Activated CD4-positive, alpha-beta T cell treated with anti-CD3 and anti-CD28 coated beads, Interleukin-2, amount 50 U/mL, for 16 hours (primary cell): ENCODE results near the gene LAMA2.
"Not testable (repeated sequence)": the region's sequence is repeated elsewhere in the genome, so short reads cannot be mapped to it uniquely, and the experiment has no call there.

Experiments
- DNase-seq: peaks from one replicate; pipeline ENCODE4 v3.0.0-alpha.2; 2020

LAMA2 gene

GRCh38 chr6:129014302-129014701 lies 131.4 kb downstream of the LAMA2 start:
- no peak for DNase-seq

- DNase-seq = no peak
Observed at GRCh38 chr6:129015721-129016120, 132.8 kb downstream of the LAMA2 start.

- no peak for DNase-seq
Observed at GRCh38 chr6:129016844-129017243, 133.9 kb downstream of the LAMA2 start.

GRCh38 chr6:129022011-129022553 lies 139.1 kb downstream of the LAMA2 start:
- DNase-seq = no peak

- no peak for DNase-seq
Observed at GRCh38 chr6:129026601-129027000, 143.7 kb downstream of the LAMA2 start.

- DNase-seq = no peak
Observed at GRCh38 chr6:129029778-129030177, 146.8 kb downstream of the LAMA2 start.

- no peak for DNase-seq
Observed at GRCh38 chr6:129030215-129030614, 147.3 kb downstream of the LAMA2 start.

GRCh38 chr6:129031051-129031599 lies 148.2 kb downstream of the LAMA2 start:
- no peak for DNase-seq

- no peak for DNase-seq
Observed at GRCh38 chr6:129032602-129033001, 149.7 kb downstream of the LAMA2 start.

GRCh38 chr6:129033180-129033579 lies 150.2 kb downstream of the LAMA2 start:
- DNase-seq = no peak

GRCh38 chr6:129033581-129033980 lies 150.6 kb downstream of the LAMA2 start:
- DNase-seq = no peak

GRCh38 chr6:129041563-129041962 lies 158.6 kb downstream of the LAMA2 start:
- no peak for DNase-seq

GRCh38 chr6:129046526-129046925 lies 163.6 kb downstream of the LAMA2 start:
- DNase-seq = no peak

- DNase-seq = no peak
Observed at GRCh38 chr6:129047834-129048233, 164.9 kb downstream of the LAMA2 start.

GRCh38 chr6:129050086-129050485 lies 167.1 kb downstream of the LAMA2 start:
- DNase-seq = no peak

GRCh38 chr6:129053143-129053542 lies 170.2 kb downstream of the LAMA2 start:
- DNase-seq = not testable (repeated sequence)

GRCh38 chr6:129055796-129056195 lies 172.9 kb downstream of the LAMA2 start:
- DNase-seq = no peak

- no peak for DNase-seq
Observed at GRCh38 chr6:129059650-129060049, 176.7 kb downstream of the LAMA2 start.

- no peak for DNase-seq
Observed at GRCh38 chr6:129069006-129069405, 186.1 kb downstream of the LAMA2 start.

- DNase-seq = no peak
Observed at GRCh38 chr6:129073051-129073450, 190.1 kb downstream of the LAMA2 start.

- no peak for DNase-seq
Observed at GRCh38 chr6:129073691-129074395, 190.9 kb downstream of the LAMA2 start.

GRCh38 chr6:129084406-129084805 lies 201.5 kb downstream of the LAMA2 start:
- no peak for DNase-seq

GRCh38 chr6:129088481-129088880 lies 205.5 kb downstream of the LAMA2 start:
- not testable (repeated sequence) for DNase-seq

GRCh38 chr6:129089357-129089756 lies 206.4 kb downstream of the LAMA2 start:
- no peak for DNase-seq

- no peak for DNase-seq
Observed at GRCh38 chr6:129094147-129094546, 211.2 kb downstream of the LAMA2 start.
